GM12874 (cell line): ENCODE data around the gene CDK5RAP3.

Source experiments
- CTCF ChIP-seq: IDR thresholded peaks from 2 replicates; pipeline ENCODE4 v1.5.1; 2011; ENCODE audit warnings: low read depth, mild to moderate bottlenecking, control low read depth, low read length, moderate library complexity; ENCODE audit not compliant: insufficient read depth

CDK5RAP3 gene

GRCh38 chr17:47931848-47932247 lies 39.1 kb upstream of the CDK5RAP3 start:
- TF ChIP-seq CTCF: no peak

GRCh38 chr17:47934856-47935255 lies 36.1 kb upstream of the CDK5RAP3 start:
- no peak for TF ChIP-seq CTCF

GRCh38 chr17:47935961-47936360 lies 35.0 kb upstream of the CDK5RAP3 start:
- no peak for TF ChIP-seq CTCF

- TF ChIP-seq CTCF: no peak
Observed at GRCh38 chr17:47937941-47938340, 33.0 kb upstream of the CDK5RAP3 start.

GRCh38 chr17:47941246-47942095 lies 29.4 kb upstream of the CDK5RAP3 start, which contains the start of gene PNPO:
TSS of gene PNPO (plus strand) at chr17:47941571. CDS start at chr17:47941676, 105 bp downstream.
- TF ChIP-seq CTCF: 0 out of 2 replicates have a peak, but pooled peaks have one; percentile 7

- no peak for TF ChIP-seq CTCF
Observed at GRCh38 chr17:47942096-47942510, 28.8 kb upstream of the CDK5RAP3 start.

GRCh38 chr17:47942568-47942967 lies 28.3 kb upstream of the CDK5RAP3 start:
- no peak for TF ChIP-seq CTCF
